Stimulated activated CD8-positive, alpha-beta memory T cell treated with anti-CD3 and anti-CD28 coated beads, Interleukin-15, amount 100 ng/mL, for 1 hour (primary cell): ENCODE results near the gene TRMT2A.

Source experiments
- DNase-seq: peaks from one replicate; pipeline ENCODE4 v3.0.0-alpha.2; 2020; ENCODE audit warnings: low read depth

The TRMT2A gene

GRCh38 chr22:20063271-20064139, 53.5 kb downstream of the TRMT2A start:
- no peak for DNase-seq

GRCh38 chr22:20062766-20063083, 54.3 kb downstream of the TRMT2A start:
- no peak for DNase-seq

DNA sequence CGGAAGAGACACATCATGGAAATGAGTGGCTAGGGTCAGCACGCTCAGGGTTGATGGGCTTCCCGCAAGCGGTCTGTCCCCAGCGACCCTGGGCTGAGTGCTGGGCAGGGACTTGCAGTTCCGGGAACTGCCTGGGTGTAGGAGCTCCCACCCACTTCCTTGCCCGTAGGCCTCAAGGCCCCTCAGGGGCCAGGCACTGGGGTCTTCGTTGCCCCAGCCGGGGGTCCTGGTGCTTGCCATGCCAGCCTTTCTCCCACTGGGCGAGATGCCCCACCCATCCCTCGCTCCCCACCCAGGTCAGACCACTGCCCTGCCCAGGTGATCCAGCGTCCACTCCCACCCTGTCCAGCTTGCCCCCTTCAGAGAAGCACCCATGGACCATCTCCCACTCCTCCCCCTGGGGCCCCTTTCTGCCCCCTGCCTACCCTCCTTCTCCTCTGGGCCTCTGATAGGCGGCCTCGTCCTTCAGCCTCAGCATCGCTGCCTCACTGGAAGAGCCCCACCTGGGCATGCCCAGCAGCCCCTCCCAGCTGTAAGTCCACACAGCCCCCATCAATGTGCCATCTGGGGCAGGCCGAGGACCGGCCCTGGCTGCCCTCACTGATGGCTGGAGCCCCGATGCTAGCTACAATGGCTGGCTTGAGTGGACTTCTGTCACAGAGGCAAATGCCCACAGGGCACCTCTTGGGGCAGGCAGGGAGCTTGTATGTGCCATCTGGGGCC, 54.8 kb downstream of the TRMT2A start:
- no peak for DNase-seq
